ENCODE data around the gene CLEC4F. TPM values are rescaled to one million over a fixed set of nuclear protein-coding genes. Genes with fewer than 3 reads are reported as not detected.

CLEC4F gene
- total and polyA plus RNA-seq, 2 of the 4 experiments (the other 2 are of a cell fraction): not detected

DNA sequence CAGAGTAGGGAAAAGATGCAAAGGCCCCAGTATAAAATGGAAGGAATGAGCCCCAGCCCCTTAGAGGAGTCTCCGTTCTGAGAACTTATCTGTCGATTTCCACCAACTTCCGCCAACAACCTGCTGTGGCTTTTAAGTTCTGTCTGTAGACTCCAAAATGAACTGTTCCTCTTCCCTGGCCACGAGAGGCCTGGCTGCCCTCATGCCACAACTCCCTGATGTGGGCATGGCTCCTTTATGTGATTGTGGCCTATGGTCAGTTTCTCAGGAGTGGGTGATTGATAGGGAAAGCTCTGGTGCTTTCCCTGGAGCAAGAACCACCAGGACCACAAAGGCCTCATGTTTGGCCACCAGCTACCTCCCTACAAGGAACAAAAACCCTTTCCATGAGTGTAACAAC, 34.0 kb upstream of the CLEC4F start:
- Histone ChIP-seq H4K20me1 (ENCODE audit: insufficient read depth, low read length) (no peaks in the 10 kb centered on the region), H3K23ac (ENCODE audit: low read depth, low read length) (no peak overlapping the region), H2BK15ac (ENCODE audit: low read depth, low read length) (no peak overlapping the region), H3K9me1 (ENCODE audit: insufficient read depth, low read length) (no peaks in the 10 kb centered on the region), H3K9ac (ENCODE audit: low read depth, low read length) (no peak overlapping the region), H3K4me1 (ENCODE audit: control insufficient read depth, insufficient read depth, low read length) (no peaks in the 10 kb centered on the region), H2AK5ac (ENCODE audit: low read depth, low read length) (no peak overlapping the region), H4K91ac (ENCODE audit: insufficient read depth, low read depth, low read length) (no peak overlapping the region), H2BK5ac (ENCODE audit: low read depth, low read length, poor library complexity, severe bottlenecking) (no peak overlapping the region), H3K14ac (replicated peaks; ENCODE audit: low read depth, low read length) (no peak overlapping the region), H3K79me1 (ENCODE audit: low read depth in 1 of 2, low read length in 2 of 2) (no peaks in the 10 kb centered on the region), H3K4me3 (ENCODE audit: insufficient read depth, low read depth, low read length) (no peak overlapping the region), H4K5ac (ENCODE audit: low read depth, low read length) (no peak overlapping the region), H3K56ac (ENCODE audit: extremely low read depth, insufficient read depth, low read length) (no peak overlapping the region), H3K4me2 (ENCODE audit: low read depth, low read length) (no peak overlapping the region), H3K27me3 (ENCODE audit: control insufficient read depth, insufficient read depth, low read length) (peaks cover 21% of the 10 kb centered on the region), H2AFZ (replicated peaks; ENCODE audit: low read length, poor library complexity) (no peak overlapping the region), H2AK9ac (replicated peaks; ENCODE audit: low read depth, low read length, poor library complexity) (no peak overlapping the region), H3K36me3 (ENCODE audit: control insufficient read depth, insufficient read depth, low read length) (no peaks in the 10 kb centered on the region), H2BK120ac (ENCODE audit: low read depth, low read length) (no peak overlapping the region), H3K27ac (ENCODE audit: insufficient read depth, low read length) (no peak overlapping the region), H3K18ac (ENCODE audit: low read depth, low read length) (no peak overlapping the region), H4K8ac (ENCODE audit: low read depth in 2 of 2, low read length in 2 of 2) (no peak overlapping the region), H3K9me3 (ENCODE audit: control insufficient read depth, insufficient read depth, low read length) (no peaks in the 10 kb centered on the region), H3K4ac (ENCODE audit: low read depth, low read length) (no peak overlapping the region), H2BK20ac (ENCODE audit: low read depth, low read length) (no peak overlapping the region)
- no TSS peak for BruUV-seq (replicated peaks)
- dilution Hi-C loops (cut with HindIII; ENCODE audit: low sequenced_read_pairs, unreplicated experiment) (no loop called here), intact Hi-C loops (cut with micrococcal nuclease) (no loop called here), in situ Hi-C loops (cut with MboI; ENCODE audit: low sequenced_read_pairs) (no loop called here)
- ChIA-PET POLR2A (ENCODE audit: unreplicated experiment) (no interaction called here), CTCF (no interaction called here)
- DNase-seq (no peak), ATAC-seq (ENCODE audit: low read depth) (no peak)
- TF ChIP-seq MAFK (IDR thresholded peaks at IDR 0.05; ENCODE audit: low read depth, low read length) (no peak), SMC3 (IDR thresholded peaks at IDR 0.05; ENCODE audit: low read depth, low read length) (no peak), RCOR1 (IDR thresholded peaks at IDR 0.05; ENCODE audit: insufficient replicate concordance, low read length) (no peak), RFX5 (IDR thresholded peaks at IDR 0.05; ENCODE audit: low read depth, low read length) (no peak), RAD21 (IDR thresholded peaks at IDR 0.05; ENCODE audit: low read length) (no peak), MAZ (IDR thresholded peaks at IDR 0.05; ENCODE audit: borderline replicate concordance, low read depth, low read length) (no peak), POLR2A (IDR thresholded peaks at IDR 0.05; ENCODE audit: low read depth, low read length) (no peak), BHLHE40 (IDR thresholded peaks at IDR 0.05; ENCODE audit: low read depth, low read length) (no peak), MXI1 (IDR thresholded peaks at IDR 0.05; ENCODE audit: borderline replicate concordance, low read depth, low read length) (no peak), CHD1 (IDR thresholded peaks at IDR 0.05; ENCODE audit: low read depth, low read length) (no peak), NFE2L2 (IDR thresholded peaks at IDR 0.05; ENCODE audit: low read depth, low read length) (no peak), FOS (IDR thresholded peaks at IDR 0.05; ENCODE audit: low read depth, low read length) (no peak), CEBPB (IDR thresholded peaks at IDR 0.05; ENCODE audit: low read depth, low read length) (no peak)
- TF ChIP-seq, protein P1, sequence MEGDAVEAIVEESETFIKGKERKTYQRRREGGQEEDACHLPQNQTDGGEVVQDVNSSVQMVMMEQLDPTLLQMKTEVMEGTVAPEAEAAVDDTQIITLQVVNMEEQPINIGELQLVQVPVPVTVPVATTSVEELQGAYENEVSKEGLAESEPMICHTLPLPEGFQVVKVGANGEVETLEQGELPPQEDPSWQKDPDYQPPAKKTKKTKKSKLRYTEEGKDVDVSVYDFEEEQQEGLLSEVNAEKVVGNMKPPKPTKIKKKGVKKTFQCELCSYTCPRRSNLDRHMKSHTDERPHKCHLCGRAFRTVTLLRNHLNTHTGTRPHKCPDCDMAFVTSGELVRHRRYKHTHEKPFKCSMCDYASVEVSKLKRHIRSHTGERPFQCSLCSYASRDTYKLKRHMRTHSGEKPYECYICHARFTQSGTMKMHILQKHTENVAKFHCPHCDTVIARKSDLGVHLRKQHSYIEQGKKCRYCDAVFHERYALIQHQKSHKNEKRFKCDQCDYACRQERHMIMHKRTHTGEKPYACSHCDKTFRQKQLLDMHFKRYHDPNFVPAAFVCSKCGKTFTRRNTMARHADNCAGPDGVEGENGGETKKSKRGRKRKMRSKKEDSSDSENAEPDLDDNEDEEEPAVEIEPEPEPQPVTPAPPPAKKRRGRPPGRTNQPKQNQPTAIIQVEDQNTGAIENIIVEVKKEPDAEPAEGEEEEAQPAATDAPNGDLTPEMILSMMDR (conservative IDR thresholded peaks at IDR 0.05; ENCODE audit: low read depth, low read length): no peak
- TF ChIP-seq, protein P2, sequence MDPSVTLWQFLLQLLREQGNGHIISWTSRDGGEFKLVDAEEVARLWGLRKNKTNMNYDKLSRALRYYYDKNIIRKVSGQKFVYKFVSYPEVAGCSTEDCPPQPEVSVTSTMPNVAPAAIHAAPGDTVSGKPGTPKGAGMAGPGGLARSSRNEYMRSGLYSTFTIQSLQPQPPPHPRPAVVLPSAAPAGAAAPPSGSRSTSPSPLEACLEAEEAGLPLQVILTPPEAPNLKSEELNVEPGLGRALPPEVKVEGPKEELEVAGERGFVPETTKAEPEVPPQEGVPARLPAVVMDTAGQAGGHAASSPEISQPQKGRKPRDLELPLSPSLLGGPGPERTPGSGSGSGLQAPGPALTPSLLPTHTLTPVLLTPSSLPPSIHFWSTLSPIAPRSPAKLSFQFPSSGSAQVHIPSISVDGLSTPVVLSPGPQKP (IDR thresholded peaks at IDR 0.05; ENCODE audit: borderline replicate concordance, low read depth, low read length): no peak
- TF ChIP-seq, protein P3, sequence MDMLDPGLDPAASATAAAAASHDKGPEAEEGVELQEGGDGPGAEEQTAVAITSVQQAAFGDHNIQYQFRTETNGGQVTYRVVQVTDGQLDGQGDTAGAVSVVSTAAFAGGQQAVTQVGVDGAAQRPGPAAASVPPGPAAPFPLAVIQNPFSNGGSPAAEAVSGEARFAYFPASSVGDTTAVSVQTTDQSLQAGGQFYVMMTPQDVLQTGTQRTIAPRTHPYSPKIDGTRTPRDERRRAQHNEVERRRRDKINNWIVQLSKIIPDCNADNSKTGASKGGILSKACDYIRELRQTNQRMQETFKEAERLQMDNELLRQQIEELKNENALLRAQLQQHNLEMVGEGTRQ (IDR thresholded peaks at IDR 0.05; ENCODE audit: low read depth, low read length): no peak
- no CpG with 5 or more reads among the region's 4 CpGs for WGBS, 2 experiments (ENCODE audit: extremely low coverage in 2 of 2, insufficient read length in 1 of 2)
